Bone marrow (tissue), 2 donors: Measurements from ENCODE around the gene NDUFS7.
"Not testable (repeated sequence)": the region's sequence is repeated elsewhere in the genome, so short reads cannot be mapped to it uniquely, and the experiment has no call there.

ENCODE experiments used
- DNase-seq, 2 donors: peaks; one replicate each; lab custom pipeline; 2025; lab: John Stamatoyannopoulos, UW

The NDUFS7 gene

GRCh38 chr19:1432507-1432887, 48.8 kb downstream of the NDUFS7 start:
- DNase-seq, result no peak

- no peak for DNase-seq
Measured at GRCh38 chr19:1433119-1434039, 49.7 kb downstream of the NDUFS7 start.

- no peak for DNase-seq
Measured at GRCh38 chr19:1434040-1434366, 50.3 kb downstream of the NDUFS7 start.

GRCh38 chr19:1434577-1435060, 50.9 kb downstream of the NDUFS7 start:
- no peak for DNase-seq

GRCh38 chr19:1435378-1435989, 51.8 kb downstream of the NDUFS7 start:
- DNase-seq, result no peak

- DNase-seq, result no peak
Measured at GRCh38 chr19:1437609-1438008, 53.9 kb downstream of the NDUFS7 start.

GRCh38 chr19:1438035-1438932, 54.6 kb downstream of the NDUFS7 start, which contains the start of gene RPS15:
RPS15 (plus strand) TSS chr19:1438396; CDS start chr19:1438426, 30 bp downstream.
- peak; percentile 86 to 92 for DNase-seq

GRCh38 chr19:1438933-1439354, 55.2 kb downstream of the NDUFS7 start:
- no peak for DNase-seq

- DNase-seq, result not testable (repeated sequence)
Measured at GRCh38 chr19:1439525-1440417, 56.1 kb downstream of the NDUFS7 start.

GRCh38 chr19:1440418-1440801, 56.7 kb downstream of the NDUFS7 start:
- DNase-seq, result no peak

- no peak for DNase-seq
Measured at GRCh38 chr19:1441022-1441426, 57.3 kb downstream of the NDUFS7 start.

- no peak for DNase-seq
Measured at GRCh38 chr19:1441677-1442438, 58.2 kb downstream of the NDUFS7 start.
